GM18873 (cell line): ENCODE measurements around the gene IL20RB.
A peak's percentile ranks its signal among the peaks of the same experiment; 100 is the strongest.

Source experiments
- ATAC-seq: cut with Tn5 transposase; IDR thresholded peaks from one replicate; pipeline ENCODE4 v1.9.1; 2021; ENCODE audit warnings: mild to moderate bottlenecking, moderate library complexity, moderate number of reproducible peaks; ENCODE audit not compliant: unreplicated experiment, low FRiP score

Gene IL20RB

GRCh38 chr3:136957751-136958288 is at the start of gene IL20RB:
IL20RB (plus strand) TSS chr3:136957983; CDS start chr3:136958114, 131 bp downstream.
- no peak for ATAC-seq

GRCh38 chr3:136908297-136908696 is 49.5 kb upstream of the IL20RB start:
- no peak for ATAC-seq

GRCh38 chr3:136909187-136909586 is 48.6 kb upstream of the IL20RB start:
- ATAC-seq: no peak

- no peak for ATAC-seq
Observed at GRCh38 chr3:136910697-136911096, 47.1 kb upstream of the IL20RB start.

- no peak for ATAC-seq
Observed at GRCh38 chr3:136913168-136913567, 44.6 kb upstream of the IL20RB start.

- no peak for ATAC-seq
Observed at GRCh38 chr3:136914739-136915138, 43.0 kb upstream of the IL20RB start.

- ATAC-seq: no peak
Observed at GRCh38 chr3:136916223-136916622, 41.6 kb upstream of the IL20RB start.

GRCh38 chr3:136919799-136920580 is 37.8 kb upstream of the IL20RB start:
- no peak for ATAC-seq

- no peak for ATAC-seq
Observed at GRCh38 chr3:136920904-136921611, 36.7 kb upstream of the IL20RB start.

GRCh38 chr3:136925425-136926190 is 32.2 kb upstream of the IL20RB start:
- ATAC-seq: no peak

GRCh38 chr3:136928240-136928639 is 29.5 kb upstream of the IL20RB start:
- no peak for ATAC-seq

GRCh38 chr3:136929977-136930670 is 27.7 kb upstream of the IL20RB start:
- no peak for ATAC-seq

- no peak for ATAC-seq
Observed at GRCh38 chr3:136931606-136932005, 26.2 kb upstream of the IL20RB start.

GRCh38 chr3:136932523-136932922 is 25.3 kb upstream of the IL20RB start:
- ATAC-seq: peak; percentile 46

GRCh38 chr3:136932978-136933772 is 24.6 kb upstream of the IL20RB start:
- ATAC-seq: no peak

GRCh38 chr3:136937175-136937574 is 20.6 kb upstream of the IL20RB start:
- no peak for ATAC-seq

- ATAC-seq: no peak
Observed at GRCh38 chr3:136937851-136938250, 19.9 kb upstream of the IL20RB start.

GRCh38 chr3:136938334-136938733 is 19.4 kb upstream of the IL20RB start:
- no peak for ATAC-seq

GRCh38 chr3:136939489-136939888 is 18.3 kb upstream of the IL20RB start:
- ATAC-seq: no peak
